HG03460 (cell line): Measurements from ENCODE around the gene TNIK.

Source experiments
- ATAC-seq: cut with Tn5 transposase; IDR thresholded peaks from one replicate; pipeline ENCODE4 v1.9.1; 2021; ENCODE audit not compliant: unreplicated experiment

Gene TNIK

GRCh38 chr3:171345107-171345843, 114.9 kb downstream of the TNIK start:
- ATAC-seq, result no peak

- ATAC-seq, result no peak
These were observed 116.5 kb downstream of the TNIK start for GRCh38 chr3:171343693-171344092.

GRCh38 chr3:171342783-171343420, 117.3 kb downstream of the TNIK start:
- no peak for ATAC-seq

GRCh38 chr3:171342200-171342599, 118.0 kb downstream of the TNIK start:
- ATAC-seq, result no peak

GRCh38 chr3:171340434-171340833, 119.8 kb downstream of the TNIK start:
- ATAC-seq, result no peak

GRCh38 chr3:171339598-171339997, 120.6 kb downstream of the TNIK start:
- no peak for ATAC-seq

- no peak for ATAC-seq
These were observed 123.8 kb downstream of the TNIK start for GRCh38 chr3:171336406-171336805.

GRCh38 chr3:171335559-171335958, 124.6 kb downstream of the TNIK start:
- no peak for ATAC-seq

GRCh38 chr3:171334465-171334811, 125.8 kb downstream of the TNIK start:
- ATAC-seq, result no peak

GRCh38 chr3:171333784-171334464, 126.3 kb downstream of the TNIK start:
- no peak for ATAC-seq

GRCh38 chr3:171330938-171331337, 129.3 kb downstream of the TNIK start:
- no peak for ATAC-seq

- no peak for ATAC-seq
These were observed 130.5 kb downstream of the TNIK start for GRCh38 chr3:171329746-171330145.

- ATAC-seq, result no peak
These were observed 131.7 kb downstream of the TNIK start for GRCh38 chr3:171328419-171329082.

GRCh38 chr3:171327441-171328174, 132.6 kb downstream of the TNIK start:
- ATAC-seq, result no peak

- no peak for ATAC-seq
These were observed 133.3 kb downstream of the TNIK start for GRCh38 chr3:171326717-171327440.

GRCh38 chr3:171323938-171324536, 136.2 kb downstream of the TNIK start:
- no peak for ATAC-seq

- no peak for ATAC-seq
These were observed 138.4 kb downstream of the TNIK start for GRCh38 chr3:171321559-171322360.

- no peak for ATAC-seq
These were observed 139.3 kb downstream of the TNIK start for GRCh38 chr3:171320750-171321558.
